Measurements from ENCODE around the gene FANCM. TPM values are rescaled to one million over a fixed set of nuclear protein-coding genes. Genes with fewer than 3 reads are reported as not detected.
A peak's percentile ranks its signal among the peaks of the same experiment; 100 is the strongest.

FANCM gene
- total and polyA plus RNA-seq, 2 experiments from 2014 or later: 19.6 to 21.1 TPM

- TF ChIP-seq CTCF (conservative IDR thresholded peaks at IDR 0.05; ENCODE audit: low read depth in 2 of 2): no peak
- no peak for TF ChIP-seq REST (IDR thresholded peaks at IDR 0.05; ENCODE audit: unreplicated experiment)
- TF ChIP-seq CREB1 (CRISPR knock-in tag; IDR thresholded peaks at IDR 0.05; ENCODE audit: low read depth): no peak
- no peak for TF ChIP-seq JUNB (IDR thresholded peaks at IDR 0.05; ENCODE audit: unreplicated experiment)
- no peak for TF ChIP-seq ZNF114 (CRISPR knock-in tag; IDR thresholded peaks at IDR 0.05)
- no peak for TF ChIP-seq NANOG (IDR thresholded peaks at IDR 0.05; ENCODE audit: borderline replicate concordance)
- no peak for TF ChIP-seq ZNF331 (CRISPR knock-in tag; IDR thresholded peaks at IDR 0.05; ENCODE audit: low read depth)
- no peak for TF ChIP-seq ETS1 (IDR thresholded peaks at IDR 0.05)
- TF ChIP-seq EZH2phosphoT487 (IDR thresholded peaks at IDR 0.05; ENCODE audit: unreplicated experiment): no peak
- no peak for TF ChIP-seq EZH2 (IDR thresholded peaks at IDR 0.05; ENCODE audit: low read depth, unreplicated experiment)
- no peak for TF ChIP-seq POLR2AphosphoS5 (IDR thresholded peaks at IDR 0.05; ENCODE audit: low read depth)
Observed at GRCh38 chr14:45210159-45210558, 74.4 kb downstream of the FANCM start (continued).

- Histone ChIP-seq H2AFZ (no peak overlapping the region), H3F3A (replicated peaks; ENCODE audit: low read depth) (no peaks in the 10 kb centered on the region), H3K79me2 (replicated peaks; ENCODE audit: insufficient read depth) (no peaks in the 10 kb centered on the region), H4K20me1 (replicated peaks; ENCODE audit: insufficient read depth) (no peaks in the 10 kb centered on the region; the same call in none of the 2 replicates), H3K27me3 (ENCODE audit: insufficient read depth) (no peaks in the 10 kb centered on the region), H3K4me2 (peak overlapping the region; percentile 61; the same call in 1 of the 2 replicates), H3K36me3 (ENCODE audit: insufficient read depth) (peaks cover 35% of the 10 kb centered on the region), H3K4me1 (ENCODE audit: insufficient read depth) (peaks cover 13% of the 10 kb centered on the region; the same call in 1 of the 2 replicates), H3K4me3 (no peak overlapping the region), H3K27ac (ENCODE audit: low read depth) (peak overlapping the region; percentile 12; the same call in 1 of the 2 replicates), H3K9me2 (ENCODE audit: insufficient read depth) (no peaks in the 10 kb centered on the region)
- H3K4me1 Mint-ChIP-seq: peaks cover 20% of the 10 kb centered on the region
- peaks cover 3% of the 10 kb centered on the region for H3K27me3 Mint-ChIP-seq (ENCODE audit: insufficient read depth, low read depth, poor library complexity)
- H3K36me3 Mint-ChIP-seq (ENCODE audit: low read depth): peaks cover 59% of the 10 kb centered on the region
- peak overlapping the region; percentile 65 for H3K27ac Mint-ChIP-seq
- TF ChIP-seq STAT1 (IDR thresholded peaks at IDR 0.05; ENCODE audit: unreplicated experiment): no peak
- TF ChIP-seq NANOG (IDR thresholded peaks at IDR 0.05; ENCODE audit: borderline replicate concordance): no peak
- no peak for TF ChIP-seq EZH2phosphoT487 (IDR thresholded peaks at IDR 0.05; ENCODE audit: unreplicated experiment)
- TF ChIP-seq POLR2AphosphoS5 (IDR thresholded peaks at IDR 0.05; ENCODE audit: low read depth): no peak
- no peak for TF ChIP-seq ZNF331 (CRISPR knock-in tag; IDR thresholded peaks at IDR 0.05; ENCODE audit: low read depth)
- no peak for TF ChIP-seq ETS1 (IDR thresholded peaks at IDR 0.05)
- TF ChIP-seq ZNF114 (CRISPR knock-in tag; IDR thresholded peaks at IDR 0.05): no peak
- DNase-seq (ENCODE audit: low spot score): no peak
- H3K4me3 Mint-ChIP-seq: no peak overlapping the region
- ATAC-seq: no peak
- H3K9me3 Mint-ChIP-seq: no peaks in the 10 kb centered on the region
Observed at GRCh38 chr14:45211295-45211694, 75.6 kb downstream of the FANCM start.

All from GM23338 (cell line).